Motor neuron (in vitro differentiated cells): Measurements from ENCODE around the gene NNT. TPM values are rescaled to one million over a fixed set of nuclear protein-coding genes. Genes with fewer than 3 reads are reported as not detected.

Experiments
- ATAC-seq, 8 experiments: fragments of 200-7000 bp; cut with Tn5 transposase; replicated peaks in 6 of 8; 2 replicates each; pipeline ENCODE4 v1.8.0; 2021; ENCODE audit warnings: mild to moderate bottlenecking in 8 of 8, moderate library complexity in 8 of 8
- H3K27ac ChIP-seq, 2 donors: fragments of 250-450 bp; sonication (Bioruptor Pico); 2 replicates each; pipeline ENCODE4 v1.9.0; 2021; ENCODE audit warnings: antibody characterized with exemption in 2 of 2, mild to moderate bottlenecking in 2 of 2, moderate library complexity in 1 of 2
- H3K4me1 ChIP-seq, 2 donors: fragments of 250-450 bp; sonication (Bioruptor Pico); replicated peaks in 1 of 2; 2 replicates each; pipeline ENCODE4 v1.6.1; 2021; ENCODE audit warnings: antibody characterized with exemption in 2 of 2, mild to moderate bottlenecking in 2 of 2, moderate library complexity in 1 of 2
- H3K4me3 ChIP-seq, 5 donors: fragments of 250-450 bp; sonication (Bioruptor Pico); 2 replicates each; pipeline ENCODE4 v1.9.0; 2021; ENCODE audit warnings: antibody characterized with exemption in 5 of 5, mild to moderate bottlenecking in 5 of 5, moderate library complexity in 4 of 5
- WGBS, 10 experiments: fragments of 450-650 bp; shearing (Covaris generic); methylation state at CpG; one replicate each; pipeline ENCODE4 v1.0.0; 2022; 5-methylcytosine and 5-hydroxymethylcytosine counted together
- in situ Hi-C, 9 experiments: fragments of 400-800 bp; cut with MboI; loops; one replicate each; pipeline ENCODE4 v1.15.0; 2021; ENCODE audit warnings: low sequenced_read_pairs in 9 of 9, low pct_unique_long_range_greater_than_20kb in 2 of 9; ENCODE audit not compliant: unreplicated experiment in 9 of 9
- total RNA-seq, 8 experiments: library from RNA; unstranded; fragments of 300-600 nt; gene quantifications; 2 replicates each; pipeline versions ENCODE4 v1.2.3 to v1.2.4, GENCODE V29; 2022

Gene NNT
- total RNA-seq, 8 experiments from 2014 or later, result 37.0 to 112 (median 50.4) TPM

GRCh38 chr5:43619380-43619779 is 16.4 kb downstream of the NNT start:
- Histone ChIP-seq H3K4me3 (no peak overlapping the region), H3K4me1 (no peaks in the 10 kb centered on the region), H3K27ac (no peak overlapping the region)
- WGBS, 10 experiments, result 60 to 100% (median 94%) methylated on average over 1 to 2 of the region's 2 CpGs; no CpG with 5 or more reads in 1 of the 10 experiments
- in situ Hi-C loops, result no loop called here
- ATAC-seq, result no peak

DNA sequence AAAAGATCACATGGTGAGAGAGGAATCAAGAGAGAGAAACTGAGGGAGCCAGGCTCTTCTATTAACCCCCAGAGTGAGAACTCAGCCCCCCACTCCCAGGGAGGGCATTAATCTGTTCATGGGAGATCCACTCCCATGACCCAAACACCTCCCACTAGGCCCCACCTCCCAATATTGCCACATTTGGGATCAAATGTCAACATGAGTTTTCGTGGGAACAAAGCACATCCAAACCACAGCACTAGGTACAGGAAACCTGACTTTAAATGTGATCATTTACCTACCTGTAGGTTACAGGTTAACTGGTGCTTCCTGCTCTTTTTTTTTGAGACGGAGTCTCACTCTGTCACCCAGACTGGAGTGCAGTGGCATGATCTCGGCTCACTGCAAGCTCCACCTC is 16.9 kb downstream of the NNT start:
- H3K4me1 ChIP-seq, result no peaks in the 10 kb centered on the region
- 81 to 100% (median 100%) methylated on average over 1 to 3 of the region's 3 CpGs; no CpG with 5 or more reads in 7 of the 10 experiments for WGBS, 10 experiments
- H3K27ac ChIP-seq, result no peak overlapping the region
- H3K4me3 ChIP-seq, result no peak overlapping the region
- no peak for ATAC-seq
- in situ Hi-C loops, result no loop called here

GRCh38 chr5:43620944-43621505 is 18.0 kb downstream of the NNT start:
- WGBS, 10 experiments, result 83 to 100% (median 97%) methylated on average over 1 to 4 of the region's 4 CpGs
- in situ Hi-C loops, result no loop called here
- Histone ChIP-seq H3K27ac (no peak overlapping the region), H3K4me3 (no peak overlapping the region), H3K4me1 (no peaks in the 10 kb centered on the region)
- no peak for ATAC-seq

DNA sequence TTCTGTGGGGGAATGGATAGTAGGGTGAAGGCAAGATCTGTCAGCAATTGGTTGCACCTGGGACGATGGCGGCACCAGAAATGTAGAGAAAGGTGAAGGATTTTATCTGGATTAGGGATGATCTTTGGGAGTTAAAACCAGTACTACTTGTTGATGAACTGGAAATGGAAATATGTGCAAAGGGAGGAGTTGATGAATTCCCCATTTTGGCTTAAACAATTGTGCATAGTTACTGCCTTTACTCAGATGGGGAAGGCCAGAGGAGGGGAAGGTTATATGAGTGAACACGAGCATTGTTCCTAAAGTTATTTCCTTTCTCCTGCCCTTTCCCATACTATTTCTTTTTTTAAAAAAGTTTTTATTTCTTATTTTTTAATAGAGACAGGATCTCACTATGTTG is 19.1 kb downstream of the NNT start:
- no peak overlapping the region for H3K4me3 ChIP-seq
- ATAC-seq, result peak in 3 of 8 experiments; percentile 59 to 80 (median 59)
- in situ Hi-C loops, result no loop called here
- H3K4me1 ChIP-seq, result no peaks in the 10 kb centered on the region
- WGBS, 10 experiments, result 68 to 100% (median 100%) methylated on average over 1 to 3 of the region's 3 CpGs; no CpG with 5 or more reads in 2 of the 10 experiments
- no peak overlapping the region for H3K27ac ChIP-seq

- in situ Hi-C loops, result no loop called here
- H3K4me1 ChIP-seq, result no peaks in the 10 kb centered on the region
- no peak overlapping the region for H3K4me3 ChIP-seq
- no peak for ATAC-seq
- 70 to 100% (median 95%) methylated on average over 1 to 3 of the region's 3 CpGs; no CpG with 5 or more reads in 3 of the 10 experiments for WGBS, 10 experiments
- no peak overlapping the region for H3K27ac ChIP-seq
Measured at GRCh38 chr5:43623048-43623680, 20.2 kb downstream of the NNT start.

- WGBS, 10 experiments, result 60 to 100% (median 96%) methylated on average over 1 to 2 of the region's 2 CpGs; no CpG with 5 or more reads in 2 of the 10 experiments
- Histone ChIP-seq H3K27ac (no peak overlapping the region), H3K4me1 (peaks cover 0 to 3% of the 10 kb centered on the region in 2 donors), H3K4me3 (no peak overlapping the region)
- in situ Hi-C loops, result no loop called here
- ATAC-seq, result peak in 4 of 8 experiments; percentile 31 to 85 (median 65)
Measured at GRCh38 chr5:43627028-43627427, 24.0 kb downstream of the NNT start.

- H3K4me3 ChIP-seq, result no peak overlapping the region
- WGBS, 10 experiments, result 18 to 100% (median 80%) methylated on average over 1 to 3 of the region's 5 CpGs
- peaks cover 0 to 3% of the 10 kb centered on the region in 2 donors for H3K4me1 ChIP-seq
- in situ Hi-C loops, result no loop called here
- ATAC-seq, result peak; percentile 76 to 98 (median 92)
- no peak overlapping the region for H3K27ac ChIP-seq
Measured at GRCh38 chr5:43631182-43631910, 28.4 kb downstream of the NNT start.

DNA sequence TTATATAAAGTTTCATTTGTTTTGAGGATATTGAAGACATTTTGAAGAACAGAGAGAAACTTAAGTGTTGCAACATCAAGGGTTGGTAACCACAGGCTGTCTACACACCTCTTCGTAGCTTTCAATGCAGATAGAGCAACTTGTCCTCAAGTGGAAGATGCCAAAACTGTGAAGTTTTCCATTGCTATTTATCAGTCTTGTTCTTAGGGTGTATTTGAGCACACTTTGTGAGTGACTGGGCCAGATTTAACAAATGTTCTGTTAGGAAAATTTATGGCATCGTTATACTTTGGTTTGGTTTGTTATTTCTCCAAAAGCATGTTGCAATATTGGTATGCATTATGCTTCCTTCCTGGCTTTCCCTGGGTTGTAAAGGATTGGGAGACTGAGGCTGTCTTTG is 31.6 kb downstream of the NNT start:
- Histone ChIP-seq H3K4me1 (peaks cover 0 to 3% of the 10 kb centered on the region in 2 donors), H3K4me3 (no peak overlapping the region), H3K27ac (no peak overlapping the region)
- ATAC-seq, result no peak
- in situ Hi-C loops, result no loop called here
- WGBS, 10 experiments, result 86 to 100% (median 100%) methylated on average over 1 to 2 of the region's 2 CpGs; no CpG with 5 or more reads in 2 of the 10 experiments

DNA sequence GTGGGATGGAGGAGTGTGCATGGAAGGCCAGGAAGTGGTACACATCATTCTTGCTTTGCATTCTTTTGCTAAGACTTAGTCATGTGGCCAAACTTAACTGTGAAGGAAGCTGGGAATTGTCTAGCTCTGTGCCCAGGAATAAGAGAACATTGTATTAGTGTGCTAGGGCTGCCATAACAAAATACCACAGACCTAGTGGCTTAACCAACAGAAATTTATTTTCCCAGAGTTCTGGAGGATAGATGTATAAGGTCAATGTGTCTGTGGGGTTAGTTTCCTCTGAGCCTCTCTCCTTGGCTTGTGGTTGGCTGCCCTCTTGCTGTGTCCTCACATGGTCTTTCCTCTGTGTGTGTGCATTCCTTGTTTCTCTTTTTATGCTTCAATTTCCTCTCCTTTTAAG is 32.4 kb downstream of the NNT start:
- H3K27ac ChIP-seq, result no peak overlapping the region
- no peak overlapping the region for H3K4me3 ChIP-seq
- peaks cover 0 to 3% of the 10 kb centered on the region in 2 donors for H3K4me1 ChIP-seq
- no peak for ATAC-seq
- in situ Hi-C loops, result no loop called here

- H3K4me3 ChIP-seq, result no peak overlapping the region
- in situ Hi-C loops, result no loop called here
- peaks cover 0 to 1% of the 10 kb centered on the region in 2 donors for H3K4me1 ChIP-seq
- ATAC-seq, result no peak
- H3K27ac ChIP-seq, result no peak overlapping the region
- WGBS, 10 experiments, result 53 to 100% (median 89%) methylated on average over 2 of the region's 2 CpGs
Measured at GRCh38 chr5:43636076-43636475, 33.1 kb downstream of the NNT start.

DNA sequence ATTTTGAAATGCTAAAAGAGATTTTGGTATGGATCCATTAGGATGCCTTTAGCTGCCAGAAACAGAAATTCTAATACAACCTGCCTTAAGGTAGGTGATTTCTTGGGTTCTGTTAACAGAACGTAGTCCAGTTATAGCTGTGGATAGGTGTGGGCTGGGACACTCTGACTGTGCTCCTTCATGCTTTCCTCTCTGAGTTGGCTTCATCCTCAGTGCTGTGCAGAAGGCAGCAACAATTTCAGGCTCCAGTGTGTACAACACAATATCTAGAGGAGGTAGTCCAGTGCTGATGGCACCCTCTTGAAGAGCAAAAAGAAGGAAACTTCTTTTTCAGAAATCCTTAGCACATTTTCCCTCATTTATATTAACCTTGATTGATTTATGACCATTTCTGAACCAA is 34.4 kb downstream of the NNT start:
- H3K27ac ChIP-seq, result no peak overlapping the region
- in situ Hi-C loops, result no loop called here
- H3K4me1 ChIP-seq, result no peaks in the 10 kb centered on the region
- WGBS, 10 experiments, result 80 to 100% (median 87%) methylated on average over 1 of the region's 1 CpG; no CpG with 5 or more reads in 4 of the 10 experiments
- no peak overlapping the region for H3K4me3 ChIP-seq
- no peak for ATAC-seq

DNA sequence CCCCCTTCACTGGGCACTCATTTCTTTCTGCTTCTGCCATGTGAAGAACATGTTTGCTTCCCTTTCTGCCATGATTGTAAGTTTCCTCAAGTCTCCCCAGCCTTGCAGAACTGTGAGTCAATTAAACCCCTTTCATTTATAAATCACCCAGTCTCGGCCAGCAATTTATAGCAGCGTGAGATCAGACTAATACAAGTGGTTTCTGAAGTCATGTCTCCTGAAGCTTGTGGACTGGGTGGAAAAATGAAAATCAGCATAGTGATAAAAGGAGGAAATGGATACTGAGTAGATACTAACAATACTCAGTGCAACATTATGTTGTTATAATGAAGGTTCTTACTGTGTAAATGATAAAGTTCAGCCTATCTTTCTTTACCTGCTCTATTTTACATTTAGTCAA is 35.1 kb downstream of the NNT start:
- H3K4me3 ChIP-seq, result no peak overlapping the region
- H3K4me1 ChIP-seq, result no peaks in the 10 kb centered on the region
- in situ Hi-C loops, result no loop called here
- no peak overlapping the region for H3K27ac ChIP-seq
- WGBS, 10 experiments, result 60 to 100% (median 93%) methylated on average over 1 to 2 of the region's 2 CpGs; no CpG with 5 or more reads in 3 of the 10 experiments
- peak in 1 of 8 experiments; percentile 62 for ATAC-seq

- in situ Hi-C loops, result no loop called here
- Histone ChIP-seq H3K27ac (no peak overlapping the region), H3K4me3 (no peak overlapping the region), H3K4me1 (no peaks in the 10 kb centered on the region)
- ATAC-seq, result no peak
Measured at GRCh38 chr5:43638546-43638945, 35.6 kb downstream of the NNT start.
